CD4-positive, alpha-beta T cell (primary cell): Measurements from ENCODE around the gene UBR3. TPM values are rescaled to one million over a fixed set of nuclear protein-coding genes. Genes with fewer than 3 reads are reported as not detected.
"Not testable (repeated sequence)": the region's sequence is repeated elsewhere in the genome, so short reads cannot be mapped to it uniquely, and the experiment has no call there.

Source experiments
- ATAC-seq: fragments of 200-7000 bp; cut with Tn5 transposase; one replicate; pipeline ENCODE4 v1.10.0; 2022; ENCODE audit warnings: mild to moderate bottlenecking; ENCODE audit not compliant: poor library complexity
- CTCF ChIA-PET: fragments of 350-600 bp; sonication (Branson Sonifier 250); formaldehyde crosslinking; loops from one replicate; lab custom pipeline; 2021; ENCODE audit warnings: antibody characterized with exemption, inconsistent platforms; lab: Charles Lee
- POLR2A ChIA-PET: fragments of 350-600 bp; sonication (Branson Sonifier 250); formaldehyde crosslinking; loops from one replicate; lab custom pipeline; 2021; ENCODE audit warnings: antibody characterized with exemption, inconsistent platforms; lab: Charles Lee
- DNase-seq, 14 experiments: peaks; one replicate each; pipeline ENCODE4 v3.0.0-alpha.2; 2013 to 2020; ENCODE audit warnings: mixed read lengths in 2 of 14
- H3K27ac ChIP-seq, 2 donors: one replicate each; pipeline versions ENCODE4 v1.5.1 to v1.7.0; 2013; ENCODE audit warnings: low read length in 2 of 2, low read depth in 1 of 2, mild to moderate bottlenecking in 1 of 2
- H3K27me3 ChIP-seq, 2 experiments: 1 replicate in 1 of 2; 2 replicates in 1 of 2; pipeline versions ENCODE4 v1.6.1 to v1.7.0; 2013; ENCODE audit warnings: low read length in 2 of 2, control low read depth in 1 of 2, mild to moderate bottlenecking in 1 of 2, moderate library complexity in 1 of 2; ENCODE audit not compliant: insufficient read depth in 2 of 2, control insufficient read depth in 1 of 2
- H3K36me3 ChIP-seq: one replicate; pipeline ENCODE4 v1.6.1; 2013; ENCODE audit warnings: low read length, control low read depth; ENCODE audit not compliant: insufficient read depth
- H3K4me1 ChIP-seq: one replicate; pipeline ENCODE4 v1.6.1; 2013; ENCODE audit warnings: low read length, control low read depth; ENCODE audit not compliant: insufficient read depth
- H3K4me3 ChIP-seq: one replicate; pipeline ENCODE4 v1.5.1; 2013; ENCODE audit warnings: mild to moderate bottlenecking, low read length, moderate library complexity
- H3K9me3 ChIP-seq, 2 experiments: 1 replicate in 1 of 2; 2 replicates in 1 of 2; pipeline versions ENCODE4 v1.6.1 to v1.7.0; 2013; ENCODE audit warnings: low read length in 2 of 2, mild to moderate bottlenecking in 2 of 2, control low read depth in 1 of 2, moderate library complexity in 1 of 2; ENCODE audit not compliant: control insufficient read depth in 1 of 2, insufficient read depth in 1 of 2
- H3K27ac Mint-ChIP-seq: one replicate; pipeline ENCODE4 v1.8.0; 2020; ENCODE audit warnings: mixed read lengths
- H3K27me3 Mint-ChIP-seq: one replicate; pipeline ENCODE4 v1.8.0; 2021; ENCODE audit warnings: mixed read lengths
- H3K36me3 Mint-ChIP-seq: one replicate; pipeline ENCODE4 v1.8.0; 2021; ENCODE audit warnings: low read depth, mixed read lengths
- H3K4me1 Mint-ChIP-seq: one replicate; pipeline ENCODE4 v1.8.0; 2021; ENCODE audit warnings: low read depth, mixed read lengths
- H3K4me3 Mint-ChIP-seq: one replicate; pipeline ENCODE4 v1.8.0; 2020; ENCODE audit warnings: mild to moderate bottlenecking, mixed read lengths
- H3K9me3 Mint-ChIP-seq: one replicate; pipeline ENCODE4 v1.8.0; 2020; ENCODE audit warnings: mixed read lengths
- CTCF ChIP-seq: fragments of 200-600 bp; IDR thresholded peaks from one replicate; pipeline ENCODE4 v1.8.0; 2022; ENCODE audit warnings: antibody characterized with exemption, mild to moderate bottlenecking
- intact Hi-C, 2 experiments: fragments of 100-400 bp; cut with DNase I in 1 of 2; cut with micrococcal nuclease in 1 of 2; formaldehyde crosslinking; loops; one replicate each; pipeline versions ENCODE4 v1.15.1 to v1.9.0; 2023 to 2025; cut with DNase I, micrococcal nuclease
- total RNA-seq, 174 experiments: library from RNA in 2 of 174; stranded (reverse) in 2 of 174; gene quantifications; one replicate each; pipeline ENCODE4 v1.2.3 and lab custom pipeline; 2021 to 2026

UBR3 gene
- total RNA-seq, 2 experiments from 2014 or later, result 32.1 to 35.2 TPM

- Histone ChIP-seq H3K4me3 (no peak overlapping the region), H3K4me1 (peaks cover 3% of the 10 kb centered on the region), H3K27ac (no peak overlapping the region), H3K36me3 (no peaks in the 10 kb centered on the region), H3K9me3 (no peaks in the 10 kb centered on the region), H3K27me3 (no peaks in the 10 kb centered on the region)
- ChIA-PET CTCF (interaction anchor here (2.2 kb wide), 1 partner anchor 43 kb away, joined by 8 read pairs; the partner anchor contains the start of gene METTL5), POLR2A (interaction anchor here (0.6 kb wide), 1 partner anchor 17 kb away, joined by 3 read pairs; no protein-coding TSS in a partner anchor)
- Mint-ChIP-seq H3K4me1 (peaks cover 40% of the 10 kb centered on the region), H3K4me3 (no peak overlapping the region), H3K27ac (no peak overlapping the region), H3K27me3 (no peaks in the 10 kb centered on the region), H3K9me3 (no peaks in the 10 kb centered on the region), H3K36me3 (peaks cover 3% of the 10 kb centered on the region)
- intact Hi-C loops, result no loop called here
- no peak for TF ChIP-seq CTCF
- no peak for ATAC-seq
- DNase-seq, result no peak
Observed at GRCh38 chr2:169867579-169867978, 40.3 kb downstream of the UBR3 start.

GRCh38 chr2:169868951-169869350, 41.7 kb downstream of the UBR3 start:
- Histone ChIP-seq H3K36me3 (no peaks in the 10 kb centered on the region), H3K9me3 (no peaks in the 10 kb centered on the region), H3K27me3 (no peaks in the 10 kb centered on the region), H3K4me1 (peaks cover 3% of the 10 kb centered on the region), H3K4me3 (no peak overlapping the region), H3K27ac (no peak overlapping the region)
- Mint-ChIP-seq H3K36me3 (peaks cover 1% of the 10 kb centered on the region), H3K9me3 (no peaks in the 10 kb centered on the region), H3K4me3 (no peak overlapping the region), H3K4me1 (peaks cover 28% of the 10 kb centered on the region), H3K27me3 (no peaks in the 10 kb centered on the region), H3K27ac (no peak overlapping the region)
- ChIA-PET POLR2A (no interaction called here), CTCF (interaction anchor here (2.2 kb wide), 1 partner anchor 44 kb away, joined by 8 read pairs; the partner anchor contains the start of gene METTL5)
- no peak for TF ChIP-seq CTCF
- no peak for ATAC-seq
- intact Hi-C loops, result no loop called here
- DNase-seq, result no peak

GRCh38 chr2:169871369-169871768, 44.1 kb downstream of the UBR3 start:
- H3K27ac Mint-ChIP-seq, POLR2A ChIA-PET, H3K4me3 ChIP-seq, intact Hi-C loops, H3K9me3 ChIP-seq, H3K27ac ChIP-seq, CTCF ChIA-PET, ATAC-seq, H3K4me3 Mint-ChIP-seq, DNase-seq, H3K4me1 ChIP-seq, H3K36me3 ChIP-seq, H3K27me3 ChIP-seq, H3K27me3 Mint-ChIP-seq, H3K9me3 Mint-ChIP-seq: not testable (repeated sequence)
- Mint-ChIP-seq H3K4me1 (peaks cover 19% of the 10 kb centered on the region), H3K36me3 (peaks cover 24% of the 10 kb centered on the region)

- Histone ChIP-seq H3K36me3 (peaks cover 10% of the 10 kb centered on the region), H3K27ac (no peak overlapping the region), H3K9me3 (no peaks in the 10 kb centered on the region), H3K4me1 (peaks cover 3% of the 10 kb centered on the region), H3K27me3 (no peaks in the 10 kb centered on the region), H3K4me3 (no peak overlapping the region)
- POLR2A ChIA-PET, result no interaction called here
- Mint-ChIP-seq H3K27me3 (no peaks in the 10 kb centered on the region), H3K4me1 (peaks cover 16% of the 10 kb centered on the region), H3K4me3 (no peak overlapping the region), H3K9me3 (no peaks in the 10 kb centered on the region), H3K27ac (no peak overlapping the region), H3K36me3 (peaks cover 30% of the 10 kb centered on the region)
- CTCF ChIA-PET, result no interaction called here
- no peak for ATAC-seq
- no peak for DNase-seq
- intact Hi-C loops, result no loop called here
- TF ChIP-seq CTCF, result no peak
Observed at GRCh38 chr2:169871994-169872393, 44.7 kb downstream of the UBR3 start.
